ENCODE data around the gene THTPA.
A peak's percentile ranks its signal among the peaks of the same experiment; 100 is the strongest.

THTPA gene

DNA sequence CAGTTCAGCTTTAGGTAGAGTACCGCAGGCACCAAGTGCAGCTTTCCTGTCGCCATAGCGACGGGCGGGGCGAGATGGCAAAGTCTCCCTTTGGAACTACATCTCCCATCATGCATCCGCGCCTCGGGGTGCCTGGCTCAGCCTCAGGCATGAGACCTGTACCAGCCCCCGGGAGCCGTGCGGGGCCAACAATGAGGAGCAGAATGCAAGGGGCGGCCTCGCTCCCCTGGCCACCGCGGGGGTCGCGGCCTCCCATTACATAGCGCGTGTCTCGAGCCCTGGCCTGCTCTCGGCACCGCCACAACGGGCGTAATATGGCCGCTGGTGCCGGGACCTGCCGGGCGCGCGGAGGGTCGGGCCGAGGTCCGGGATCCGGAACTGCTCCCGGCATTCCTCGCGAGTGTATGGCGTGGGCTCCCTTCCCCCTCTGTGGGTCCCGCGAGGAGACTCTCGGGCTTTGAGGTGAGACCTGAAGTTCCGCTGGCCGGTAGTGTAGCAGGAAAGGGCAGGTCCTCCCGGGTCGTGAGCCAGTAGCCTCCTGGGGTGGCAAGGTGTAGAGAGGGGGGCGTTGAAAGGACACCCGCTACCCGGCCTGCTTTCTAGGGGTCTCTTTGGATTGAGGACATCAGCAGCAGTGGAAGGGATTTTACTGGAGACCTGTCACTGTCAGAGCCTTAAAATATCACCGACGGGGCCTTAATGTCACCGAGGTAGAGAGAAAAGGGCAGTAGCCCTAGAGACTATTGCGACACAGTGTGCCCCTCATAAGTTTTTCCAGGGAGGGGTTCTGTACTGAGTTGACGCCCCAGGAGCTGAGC is at the start of gene THTPA:
Gene THTPA, plus strand, starts transcription at position 390 of the 818 bp plus-strand sequence. CDS start 487 bp downstream, outside the sequence.
- peak; percentile 91 for DNase-seq

DNA sequence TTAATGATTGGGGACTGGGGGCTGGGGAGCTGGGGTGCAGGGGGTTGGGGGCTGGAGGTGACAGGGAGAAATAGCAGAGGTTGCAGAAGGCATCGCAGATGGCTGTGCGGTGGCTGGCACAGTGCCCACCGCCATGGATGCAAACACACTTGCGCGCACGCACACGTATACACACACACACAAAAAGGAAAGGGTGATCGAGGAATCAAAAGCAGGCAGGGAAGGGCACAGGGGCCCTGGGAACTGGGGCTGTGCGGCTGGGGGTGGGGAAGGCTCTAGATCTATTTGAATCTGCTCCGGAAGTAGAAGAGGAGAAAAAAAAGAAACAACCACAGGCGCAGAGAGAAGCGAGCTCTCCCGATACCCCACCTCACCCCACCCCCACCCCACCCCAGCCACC is 43.9 kb upstream of the THTPA start:
- peak; percentile 45 for DNase-seq

DNA sequence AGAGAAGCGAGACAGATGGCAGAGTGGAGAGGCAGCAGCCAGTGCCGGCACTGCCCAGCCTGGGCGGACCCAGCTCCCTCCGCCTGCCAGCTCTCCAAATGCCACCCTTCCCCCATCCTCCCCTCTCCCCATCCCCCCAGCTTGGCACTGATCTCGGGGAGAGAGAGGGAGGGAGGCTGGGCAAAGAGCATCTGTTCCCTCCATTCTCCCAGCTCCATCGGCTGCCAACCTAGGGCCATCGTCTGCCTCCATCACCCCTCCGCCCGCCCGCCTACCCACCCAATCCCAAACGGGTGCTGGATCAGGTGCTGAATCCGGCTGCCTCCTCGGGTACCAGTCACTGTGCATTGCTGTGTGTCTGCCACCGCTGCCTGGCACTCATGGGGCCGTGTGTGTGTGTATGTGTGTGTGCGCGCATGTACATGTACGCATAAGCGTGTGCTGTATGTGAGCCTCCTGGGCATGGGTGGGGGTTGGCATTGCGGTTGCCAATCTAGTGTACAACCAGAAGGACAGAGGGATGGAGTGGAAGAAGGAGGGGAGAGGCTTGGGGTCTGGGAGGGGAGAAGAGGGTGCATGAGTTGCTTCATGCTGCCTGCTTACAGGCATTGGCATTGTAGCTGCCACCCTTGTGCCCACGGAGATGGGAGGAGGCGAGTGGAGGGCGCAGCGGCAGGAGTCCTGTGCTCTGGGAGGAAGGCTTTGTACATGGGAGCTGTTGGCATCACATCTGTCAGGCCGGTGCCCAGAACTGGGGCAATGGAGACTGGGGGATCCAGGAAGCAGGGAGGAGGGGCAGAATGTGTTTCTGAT is 42.9 kb upstream of the THTPA start:
- DNase-seq, result peak; percentile 33

- no peak for DNase-seq
Observed at GRCh38 chr14:23513818-23514643, 42.0 kb upstream of the THTPA start.

GRCh38 chr14:23514644-23514957 is 41.5 kb upstream of the THTPA start:
- DNase-seq, result no peak

DNA sequence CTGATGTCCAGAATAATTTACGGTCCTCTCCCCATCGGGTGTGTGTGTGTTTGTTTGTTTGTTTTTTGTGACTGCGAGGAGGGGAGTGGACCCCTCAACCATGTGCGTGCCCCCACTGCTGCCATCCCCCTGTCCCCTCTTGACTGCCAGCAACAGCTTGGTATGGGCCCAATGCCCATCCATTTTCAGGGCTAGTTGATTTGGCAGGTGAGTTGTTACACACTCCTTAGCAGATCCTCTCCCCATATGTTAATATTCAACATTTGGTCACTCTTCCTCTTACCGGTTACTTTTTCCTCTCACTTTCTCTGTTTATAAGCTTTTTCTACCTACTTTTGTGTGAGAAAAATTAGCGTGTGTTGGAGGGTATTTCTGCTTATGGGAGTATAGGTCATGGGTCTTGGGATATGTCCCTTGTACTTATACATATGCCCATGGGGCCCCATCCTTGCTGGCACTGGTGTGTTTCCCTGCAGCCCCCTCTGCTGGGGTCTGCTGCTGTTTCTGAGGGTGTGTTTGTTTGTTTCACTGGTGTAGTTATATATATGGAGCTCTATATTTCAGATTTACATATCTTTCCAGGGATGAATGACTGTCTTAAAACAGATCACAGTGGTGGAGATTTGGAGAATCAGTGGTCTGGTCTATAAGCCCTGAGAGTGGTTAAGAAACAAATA is 38.3 kb upstream of the THTPA start:
- DNase-seq, result no peak

DNA sequence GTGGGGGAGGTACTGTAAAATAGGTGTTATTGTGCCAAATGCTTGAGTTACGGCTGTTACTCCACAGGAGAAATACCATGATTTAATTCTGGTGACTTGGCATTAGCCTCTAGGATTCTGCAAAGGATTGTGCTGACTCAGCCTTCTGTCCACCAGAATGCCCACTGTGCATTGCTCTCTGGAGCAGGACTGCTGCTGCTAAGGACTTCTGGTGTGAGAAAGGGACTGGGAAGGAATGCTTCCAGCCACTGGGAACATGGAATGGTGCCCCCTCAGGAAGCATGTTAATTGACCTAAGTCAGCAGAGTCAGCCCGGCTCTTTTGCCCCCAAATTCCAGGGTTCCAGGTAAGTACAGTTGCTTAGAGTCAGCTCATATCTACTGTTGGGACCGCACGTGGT is 37.4 kb upstream of the THTPA start:
- no peak for DNase-seq

- no peak for DNase-seq
Observed at GRCh38 chr14:23520899-23521533, 35.1 kb upstream of the THTPA start.

DNA sequence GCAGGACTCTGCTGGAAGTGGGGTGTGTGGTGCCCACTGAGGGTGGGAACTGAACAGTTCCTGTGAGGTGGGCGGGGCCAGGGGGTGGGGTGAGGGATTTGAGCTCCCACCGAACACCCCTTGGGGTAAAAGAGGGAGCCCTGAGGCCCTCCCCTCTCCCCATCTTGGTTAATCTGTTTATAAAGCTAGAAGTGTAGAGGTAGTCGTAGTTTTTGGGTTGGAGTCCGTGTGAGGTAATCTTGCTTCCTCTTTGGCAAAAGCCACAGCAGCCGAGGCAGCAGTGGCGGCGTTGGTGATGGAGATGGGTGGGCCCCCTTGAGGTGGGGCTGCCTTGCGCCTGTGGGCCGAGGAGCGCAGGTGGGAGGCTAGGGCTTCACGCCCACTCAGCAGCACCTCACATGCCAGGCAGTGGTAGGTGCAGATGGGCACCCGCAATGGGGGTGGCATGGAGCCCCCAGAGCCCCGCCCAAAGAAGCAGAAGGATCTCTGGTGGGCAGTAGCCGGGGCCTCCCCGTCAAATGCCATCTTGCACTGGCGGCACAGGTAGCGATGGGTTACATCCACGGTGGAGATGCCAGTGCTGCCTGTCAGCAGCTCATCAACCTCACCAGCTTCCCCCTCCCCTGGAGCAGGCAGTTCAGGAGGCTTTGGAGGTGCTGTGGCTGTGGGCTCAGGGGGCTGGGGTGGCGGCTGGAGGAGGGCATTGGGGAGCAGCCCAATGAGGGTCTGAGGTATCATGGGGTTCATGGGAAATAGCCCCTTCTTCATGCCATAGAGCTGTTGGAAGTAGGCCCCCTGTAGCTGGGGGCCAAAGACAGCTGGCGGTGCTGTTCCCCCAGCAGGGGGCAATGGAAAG is 34.1 kb upstream of the THTPA start:
- no peak for DNase-seq

- DNase-seq, result no peak
Observed at GRCh38 chr14:23522643-23523198, 33.4 kb upstream of the THTPA start.

DNA sequence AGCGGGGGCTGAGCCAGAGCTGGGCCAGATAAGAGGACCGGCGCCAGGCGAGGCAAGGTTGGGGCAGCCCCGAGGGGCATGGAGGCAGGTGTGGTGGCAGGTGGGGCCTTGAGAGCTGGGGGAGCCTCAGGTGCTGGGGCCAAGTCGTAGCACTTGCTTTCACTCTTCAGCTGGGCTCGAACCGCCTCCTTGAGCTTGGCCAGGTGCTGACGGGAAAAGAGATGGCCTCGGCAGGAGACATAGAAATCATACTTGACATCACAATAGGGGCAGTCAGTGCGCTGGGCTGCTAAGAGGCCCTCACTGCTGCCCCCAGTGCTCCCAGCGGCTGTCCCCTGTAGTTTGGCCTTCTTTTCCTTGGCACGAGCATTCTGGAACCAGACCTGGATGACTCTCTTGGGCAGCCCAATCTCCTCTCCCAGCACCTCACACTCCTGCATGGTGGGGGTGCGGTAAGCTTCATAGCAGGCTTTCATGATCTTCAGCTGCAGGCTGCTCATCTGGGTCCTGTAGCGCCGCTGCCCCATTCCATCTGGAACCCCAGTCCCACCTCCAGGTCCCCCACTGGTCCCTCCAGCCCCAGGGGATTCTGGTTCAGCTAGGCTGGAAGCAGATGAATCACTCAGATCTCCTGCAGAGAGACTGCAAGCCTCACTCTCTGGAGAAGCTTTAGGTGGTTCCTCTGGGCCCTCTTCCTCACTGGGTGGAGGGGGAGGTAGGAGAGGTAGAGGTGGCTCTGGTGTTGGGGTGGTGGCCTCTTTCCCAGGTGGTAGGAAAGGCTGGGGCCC is 32.6 kb upstream of the THTPA start:
- no peak for DNase-seq

- DNase-seq, result no peak
Observed at GRCh38 chr14:23524954-23525353, 31.1 kb upstream of the THTPA start.

- DNase-seq, result no peak
Observed at GRCh38 chr14:23525611-23526010, 30.5 kb upstream of the THTPA start.

GRCh38 chr14:23528555-23528954 is 27.5 kb upstream of the THTPA start:
- DNase-seq, result no peak

DNA sequence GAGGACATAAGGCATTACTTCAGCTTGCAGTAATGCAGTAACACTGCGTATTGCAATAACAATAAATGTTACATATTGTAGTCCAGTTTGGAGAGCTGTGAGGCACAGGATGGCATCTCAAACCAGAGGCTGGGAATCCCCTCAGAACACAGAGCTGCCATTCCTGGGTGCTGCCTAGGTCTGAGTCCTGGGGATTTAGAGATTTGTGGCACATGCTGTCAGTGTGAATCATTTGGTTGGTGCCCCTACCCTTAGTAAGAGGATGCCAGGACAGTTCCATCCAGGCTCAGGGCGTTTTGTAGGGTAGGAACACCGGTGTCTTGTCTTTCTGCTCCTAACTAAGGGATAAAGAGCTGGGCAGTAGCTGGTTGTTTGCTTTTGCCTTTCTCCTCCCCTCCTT is 27.1 kb upstream of the THTPA start:
- no peak for DNase-seq

GRCh38 chr14:23530375-23531055 is 25.6 kb upstream of the THTPA start:
- DNase-seq, result no peak

GRCh38 chr14:23531391-23531790 is 24.7 kb upstream of the THTPA start:
- no peak for DNase-seq

- no peak for DNase-seq
Observed at GRCh38 chr14:23532658-23533057, 23.4 kb upstream of the THTPA start.

- DNase-seq, result no peak
Observed at GRCh38 chr14:23533652-23534435, 22.2 kb upstream of the THTPA start.

All from SHP77 treated with DMSO at 0.1 percent for 48 hours (cell line).